GM21576 (cell line): ENCODE results near the gene SMARCA2.
A peak's percentile ranks its signal among the peaks of the same experiment; 100 is the strongest.
"Not testable (repeated sequence)": the region's sequence is repeated elsewhere in the genome, so short reads cannot be mapped to it uniquely, and the experiment has no call there.

ENCODE experiments used
- ATAC-seq: cut with Tn5 transposase; IDR thresholded peaks from one replicate; pipeline ENCODE4 v1.9.1; 2021; ENCODE audit warnings: mild to moderate bottlenecking, moderate library complexity; ENCODE audit not compliant: unreplicated experiment

The SMARCA2 gene

GRCh38 chr9:2134391-2134790 lies 119.2 kb downstream of the SMARCA2 start:
- ATAC-seq = no peak

- ATAC-seq = no peak
Measured at GRCh38 chr9:2138646-2139045, 123.5 kb downstream of the SMARCA2 start.

GRCh38 chr9:2140600-2141223 lies 125.6 kb downstream of the SMARCA2 start:
- ATAC-seq = no peak

GRCh38 chr9:2142212-2142611 lies 127.1 kb downstream of the SMARCA2 start:
- no peak for ATAC-seq

- no peak for ATAC-seq
Measured at GRCh38 chr9:2144619-2145018, 129.5 kb downstream of the SMARCA2 start.

GRCh38 chr9:2145746-2146145 lies 130.6 kb downstream of the SMARCA2 start:
- ATAC-seq = no peak

GRCh38 chr9:2146700-2147099 lies 131.6 kb downstream of the SMARCA2 start:
- ATAC-seq = not testable (repeated sequence)

- no peak for ATAC-seq
Measured at GRCh38 chr9:2150338-2150737, 135.2 kb downstream of the SMARCA2 start.

- ATAC-seq = peak; percentile 62
Measured at GRCh38 chr9:2151171-2151570, 136.0 kb downstream of the SMARCA2 start.

- ATAC-seq = no peak
Measured at GRCh38 chr9:2152966-2153629, 138.0 kb downstream of the SMARCA2 start.

GRCh38 chr9:2153630-2154217 lies 138.6 kb downstream of the SMARCA2 start:
- no peak for ATAC-seq

- no peak for ATAC-seq
Measured at GRCh38 chr9:2154731-2155130, 139.6 kb downstream of the SMARCA2 start.

- ATAC-seq = no peak
Measured at GRCh38 chr9:2155966-2156365, 140.8 kb downstream of the SMARCA2 start.

- peak; percentile 34 for ATAC-seq
Measured at GRCh38 chr9:2157277-2158110, 142.3 kb downstream of the SMARCA2 start.

GRCh38 chr9:2158111-2158610 lies 143.0 kb downstream of the SMARCA2 start:
- ATAC-seq = peak; percentile 50

- ATAC-seq = no peak
Measured at GRCh38 chr9:2158766-2159430, 143.8 kb downstream of the SMARCA2 start.

GRCh38 chr9:2159521-2160454 lies 144.6 kb downstream of the SMARCA2 start:
- no peak for ATAC-seq

GRCh38 chr9:2161661-2162060 lies 146.5 kb downstream of the SMARCA2 start:
- ATAC-seq = no peak

- ATAC-seq = no peak
Measured at GRCh38 chr9:2163231-2163885, 148.2 kb downstream of the SMARCA2 start.
